Measurements from ENCODE around the gene SGTA.

Gene SGTA

DNA sequence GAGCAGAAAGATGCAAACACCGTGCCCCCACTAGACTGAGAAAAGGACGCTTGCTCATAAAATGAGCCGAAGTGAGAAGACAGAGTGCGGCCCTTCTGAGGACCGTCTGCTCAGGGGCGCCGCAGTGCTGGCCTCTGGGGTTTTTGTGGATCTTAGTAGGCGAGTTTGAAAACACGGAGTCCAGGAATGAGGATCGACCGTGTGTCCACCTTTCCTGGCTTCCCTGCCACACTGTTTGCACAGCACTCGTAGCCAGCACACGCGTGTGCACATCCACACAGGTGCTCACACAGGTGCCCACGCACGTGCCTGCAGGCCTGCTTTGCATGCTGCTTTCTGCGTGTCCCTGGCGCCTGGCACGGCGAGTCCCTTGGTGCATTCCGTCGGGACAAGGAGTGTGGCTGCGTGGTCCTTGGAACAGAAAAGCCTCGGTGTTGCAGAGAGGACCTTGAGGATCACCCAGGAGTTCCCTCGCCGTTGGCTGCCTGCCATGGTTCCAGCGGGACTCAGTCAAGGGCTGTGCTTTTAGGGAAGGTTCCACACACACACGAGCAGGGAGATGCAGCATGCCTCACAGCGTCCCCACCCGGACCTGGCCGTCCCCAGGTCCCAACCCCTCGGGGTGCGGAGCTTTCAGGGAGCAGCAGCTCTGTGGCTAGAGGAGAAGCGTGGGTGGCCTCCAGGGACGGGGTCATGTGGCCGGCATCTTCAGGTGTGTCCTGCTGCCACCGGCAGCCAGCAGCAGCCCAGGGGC, 26.5 kb upstream of the SGTA start:
- DNase-seq, result no peak

DNA sequence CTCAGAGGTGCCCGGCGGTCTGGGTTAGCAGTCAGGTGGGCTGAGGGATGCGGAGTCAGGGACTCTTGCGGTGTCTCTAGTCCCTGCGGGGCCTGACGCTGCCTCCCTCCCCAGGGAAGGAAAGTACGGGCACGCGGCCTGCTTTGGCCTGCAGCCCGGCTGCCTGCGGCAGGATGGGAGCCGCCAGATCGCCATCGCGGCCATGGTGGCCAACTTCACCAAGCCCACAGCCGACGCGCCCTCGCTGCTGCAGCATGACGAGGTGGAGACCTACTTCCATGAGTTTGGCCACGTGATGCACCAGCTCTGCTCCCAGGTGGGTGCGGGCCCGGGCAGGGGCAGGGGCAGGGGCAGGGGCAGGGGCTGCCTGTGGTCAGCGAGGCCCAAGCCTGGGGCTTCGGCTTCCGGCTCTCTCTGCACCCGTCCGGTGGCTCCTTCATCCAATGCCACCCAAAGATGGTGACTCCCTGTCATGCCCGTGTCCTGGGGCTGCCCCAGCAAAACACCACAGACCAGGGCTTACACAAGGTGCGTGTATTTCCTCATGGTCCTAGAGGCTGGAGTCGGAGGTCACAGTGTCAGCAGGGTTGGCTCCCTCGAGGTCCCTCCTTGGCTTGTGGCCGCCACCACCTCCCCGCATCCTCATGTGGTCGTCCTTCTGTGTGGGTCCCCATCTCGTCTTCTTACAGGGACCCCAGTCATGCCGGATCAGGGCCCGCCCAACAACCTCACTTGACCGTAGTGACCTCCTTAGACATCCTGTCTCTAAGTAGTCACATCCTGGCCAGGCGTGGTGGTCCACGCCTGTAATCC, 25.3 kb upstream of the SGTA start:
- DNase-seq, result no peak

DNA sequence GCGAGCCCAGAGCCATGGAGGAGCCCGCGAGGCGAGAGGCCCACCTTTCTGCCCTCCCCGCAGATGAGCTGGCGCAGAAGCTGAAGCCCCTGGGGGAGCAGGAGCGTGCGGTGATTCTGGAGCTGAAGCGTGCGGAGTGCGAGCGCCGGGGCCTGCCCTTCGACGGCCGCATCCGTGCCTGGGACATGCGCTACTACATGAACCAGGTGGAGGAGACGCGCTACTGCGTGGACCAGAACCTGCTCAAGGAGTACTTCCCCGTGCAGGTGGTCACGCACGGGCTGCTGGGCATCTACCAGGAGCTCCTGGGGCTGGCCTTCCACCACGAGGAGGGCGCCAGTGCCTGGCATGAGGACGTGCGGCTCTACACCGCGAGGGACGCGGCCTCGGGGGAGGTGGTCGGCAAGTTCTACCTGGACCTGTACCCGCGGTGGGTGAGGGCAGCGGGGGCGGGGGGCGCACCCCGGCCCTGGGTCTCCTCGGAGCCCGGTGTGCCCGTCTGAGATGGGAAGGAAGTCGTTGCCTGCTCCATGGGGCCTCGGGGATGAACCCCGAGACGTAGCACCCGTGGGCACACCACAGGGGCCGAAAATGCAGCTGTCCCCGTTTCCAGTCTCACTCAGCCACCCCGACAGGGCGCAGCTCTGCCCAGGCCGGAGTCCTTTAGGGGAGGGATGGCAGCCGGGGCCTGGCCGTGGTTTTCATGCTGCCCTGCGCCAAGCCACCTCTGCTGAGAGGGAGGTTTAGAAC, 24.5 kb upstream of the SGTA start:
- no peak for DNase-seq

DNA sequence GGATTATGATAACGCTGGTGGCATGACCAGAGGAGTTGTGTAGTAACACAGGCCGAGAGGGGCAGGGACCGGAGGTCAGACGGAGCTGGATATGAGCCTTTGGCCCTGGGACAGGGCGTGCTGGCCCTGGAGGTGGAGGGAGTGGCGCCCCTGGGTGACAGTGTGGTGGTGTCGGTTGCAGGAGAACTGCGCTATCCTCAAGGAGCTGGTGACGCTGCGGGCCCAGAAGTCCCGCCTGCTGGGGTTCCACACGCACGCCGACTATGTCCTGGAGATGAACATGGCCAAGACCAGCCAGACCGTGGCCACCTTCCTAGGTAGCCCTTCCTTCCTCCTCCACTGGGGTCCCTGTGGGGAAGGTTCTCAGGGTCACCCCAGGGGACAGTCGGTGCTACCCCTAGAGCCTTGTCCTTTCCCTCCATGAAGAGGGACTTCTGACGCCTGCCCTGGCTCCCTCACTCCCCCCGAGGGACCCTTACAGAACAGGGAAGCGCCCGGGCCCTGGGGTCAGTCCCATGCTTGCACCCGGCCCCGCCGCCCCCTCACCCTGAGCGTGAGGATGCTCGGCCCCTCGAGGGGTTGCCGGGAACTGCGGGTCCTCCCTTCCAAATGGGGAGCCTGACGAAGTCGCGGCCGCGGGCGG, 23.8 kb upstream of the SGTA start:
- no peak for DNase-seq

DNA sequence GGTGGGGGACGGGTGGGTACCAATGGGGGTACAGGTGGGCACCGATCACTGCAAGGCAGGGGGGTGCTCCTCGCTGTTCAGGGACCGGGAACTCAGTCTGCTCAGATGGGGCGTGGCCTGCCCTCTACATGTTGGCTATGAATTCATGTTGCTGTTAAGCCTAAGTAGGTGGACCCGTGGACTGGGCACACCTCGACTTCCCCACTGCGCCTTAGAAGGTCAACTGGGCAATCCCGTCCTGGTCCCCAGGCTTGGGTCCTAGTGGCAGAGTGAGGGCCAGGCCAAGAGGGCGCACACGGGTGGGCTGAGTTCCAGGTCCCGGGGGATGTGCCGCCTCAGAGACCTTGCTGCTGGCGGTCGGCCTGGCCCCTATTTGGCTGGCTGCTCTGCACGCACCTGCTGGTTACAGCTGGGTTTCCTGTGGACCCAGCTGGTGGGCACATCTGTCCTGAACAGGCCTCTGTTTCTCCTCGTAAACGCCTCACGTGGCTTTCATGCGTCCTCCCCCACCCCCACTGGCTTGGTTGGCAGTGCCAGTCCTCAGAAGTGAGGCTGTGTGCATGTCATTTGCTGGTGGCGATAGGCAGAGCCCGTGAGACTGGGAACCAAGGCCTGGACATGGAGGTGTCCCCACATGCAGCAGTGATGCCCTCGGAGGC, 23.0 kb upstream of the SGTA start:
- DNase-seq, result no peak

DNA sequence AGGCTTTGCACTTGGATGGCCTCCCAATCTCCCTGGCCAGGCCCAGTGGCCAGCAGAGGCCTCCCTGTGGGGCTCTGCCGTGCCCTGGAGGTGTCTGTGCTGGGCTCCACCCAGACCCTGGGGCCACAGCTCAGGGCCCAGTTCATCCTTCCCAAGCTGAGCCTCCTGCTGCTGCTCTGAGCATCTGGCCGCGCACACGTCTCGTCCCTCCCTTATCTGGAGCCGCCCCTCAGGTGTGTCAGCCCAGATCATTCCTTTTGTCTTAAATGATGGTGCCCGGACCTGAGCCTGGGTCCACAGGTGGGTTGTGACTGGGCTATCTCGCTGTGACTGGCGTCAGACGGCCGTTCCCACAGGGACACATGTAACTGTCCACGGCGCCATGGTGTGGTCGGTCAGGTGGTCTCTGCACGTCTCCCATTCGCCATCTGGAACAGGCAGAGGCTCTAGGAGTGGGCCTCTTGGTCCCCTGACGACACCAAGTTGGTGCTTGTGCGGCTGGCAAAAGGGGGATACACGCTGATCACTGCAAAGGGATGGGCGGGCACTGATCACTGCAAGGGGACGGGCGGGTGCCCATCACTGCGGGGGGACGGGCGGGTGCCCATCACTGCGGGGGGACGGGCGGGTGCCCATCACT, 22.3 kb upstream of the SGTA start:
- no peak for DNase-seq

DNA sequence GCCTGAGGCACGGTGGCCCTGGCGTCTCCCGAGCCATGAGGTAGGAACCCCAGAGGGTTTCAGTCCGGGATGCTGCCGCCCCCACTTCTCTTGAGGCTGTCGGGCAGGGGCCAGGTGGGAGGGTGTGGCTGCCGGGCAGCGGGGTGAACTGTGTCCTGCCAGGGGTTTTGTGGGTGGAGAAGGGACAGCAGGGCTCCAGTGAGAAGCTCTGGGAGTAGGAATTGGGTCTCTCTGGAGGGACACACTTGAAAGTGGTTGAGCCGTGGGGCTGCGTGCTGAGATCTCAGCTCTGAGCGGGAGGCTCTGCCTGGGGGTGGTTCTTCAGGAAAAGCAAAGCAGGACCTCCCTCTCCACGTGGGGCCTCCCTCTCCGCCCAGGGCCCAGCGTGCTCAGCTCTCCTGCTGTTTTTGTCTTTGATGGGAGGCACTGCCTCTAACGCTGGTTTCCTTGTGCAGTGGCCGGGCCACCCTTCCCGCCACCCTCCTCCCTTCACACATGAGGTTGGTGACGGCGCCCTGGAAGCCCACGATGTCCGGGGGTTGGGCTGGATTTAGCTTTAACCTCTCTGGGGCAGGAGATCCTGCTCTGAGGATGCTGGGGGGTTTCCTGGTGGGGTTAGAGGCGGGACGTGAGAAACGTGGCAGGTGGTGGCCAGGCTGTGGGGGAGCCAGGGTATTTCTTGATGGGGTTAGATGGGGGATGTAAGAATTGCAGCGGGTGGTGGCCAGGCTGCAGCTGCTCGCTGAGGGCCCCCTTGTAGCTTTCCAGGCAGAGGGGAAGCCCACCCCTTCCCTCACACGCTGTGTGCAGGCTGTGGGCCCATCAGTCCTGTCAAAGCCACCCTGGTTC, 21.3 kb upstream of the SGTA start:
- DNase-seq, result no peak

DNA sequence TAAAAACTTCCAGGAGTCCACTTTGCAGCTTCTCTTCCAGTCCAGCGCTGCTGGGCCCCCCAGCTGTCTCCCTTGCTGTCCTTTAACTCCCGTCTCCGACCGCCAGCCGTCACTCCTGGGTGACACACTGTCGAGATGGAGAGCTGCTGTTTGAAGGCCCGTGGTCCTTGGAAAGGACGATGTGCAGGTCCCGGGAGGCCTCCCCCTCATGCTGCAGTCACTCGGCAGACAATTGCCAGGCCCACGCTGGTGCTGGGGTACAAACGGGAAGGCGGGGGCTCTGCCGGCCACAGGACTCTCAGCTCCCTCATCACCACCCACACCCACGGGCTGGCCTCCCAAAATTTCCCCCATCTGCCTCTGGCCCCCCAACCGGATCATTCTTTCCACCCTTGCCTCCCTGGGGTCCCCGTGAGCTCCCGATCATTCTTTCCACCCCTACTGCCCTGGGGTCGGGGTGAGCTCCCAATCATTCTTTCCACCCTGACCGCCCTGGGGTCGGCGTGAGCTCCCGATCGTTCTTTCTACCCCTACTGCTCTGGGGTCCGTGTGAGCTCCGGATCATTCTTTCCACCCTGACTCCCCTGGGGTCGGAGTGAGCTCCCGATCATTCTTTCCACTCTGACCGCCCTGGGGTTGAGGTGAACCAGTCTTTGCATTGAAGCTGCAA, 20.5 kb upstream of the SGTA start:
- DNase-seq, result no peak

DNA sequence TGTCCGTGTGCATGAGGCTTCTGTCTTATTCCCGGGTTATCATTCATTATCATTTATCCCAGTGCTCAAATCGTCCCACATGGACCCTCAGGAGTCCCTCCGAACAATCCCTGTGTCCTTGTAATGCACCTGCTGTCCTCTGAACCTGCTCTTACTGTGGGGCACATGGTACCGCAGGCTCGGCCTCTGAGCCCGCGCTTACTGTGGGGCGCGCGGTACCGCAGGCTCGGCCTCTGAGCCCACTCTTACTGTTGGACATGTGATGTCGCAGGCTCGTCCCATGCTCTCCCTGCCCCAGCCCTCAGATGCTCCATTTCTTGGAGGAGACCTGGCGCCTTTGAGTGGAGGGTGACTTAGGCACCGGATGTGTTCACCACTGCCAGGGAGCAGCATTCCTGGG, 19.8 kb upstream of the SGTA start:
- no peak for DNase-seq

DNA sequence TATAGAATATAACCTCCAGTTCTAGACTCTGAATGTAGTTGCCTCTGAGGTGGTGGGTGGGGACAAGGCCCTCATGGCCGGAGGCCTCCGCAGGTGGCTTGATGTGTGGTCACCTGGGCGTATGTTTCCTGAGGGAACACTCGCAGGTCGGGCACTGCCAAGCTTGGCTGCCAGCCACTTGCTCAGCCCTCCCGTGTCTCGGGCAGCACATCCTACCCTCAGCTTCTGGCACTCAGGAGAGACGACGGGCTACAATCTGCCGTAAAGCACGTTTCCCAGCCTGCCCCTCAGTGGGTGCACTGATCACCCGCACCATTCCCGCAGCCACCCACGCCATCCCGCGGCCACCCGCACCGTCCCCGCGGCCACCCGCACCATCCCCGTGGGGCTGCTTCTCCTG, 17.4 kb upstream of the SGTA start:
- DNase-seq, result no peak

DNA sequence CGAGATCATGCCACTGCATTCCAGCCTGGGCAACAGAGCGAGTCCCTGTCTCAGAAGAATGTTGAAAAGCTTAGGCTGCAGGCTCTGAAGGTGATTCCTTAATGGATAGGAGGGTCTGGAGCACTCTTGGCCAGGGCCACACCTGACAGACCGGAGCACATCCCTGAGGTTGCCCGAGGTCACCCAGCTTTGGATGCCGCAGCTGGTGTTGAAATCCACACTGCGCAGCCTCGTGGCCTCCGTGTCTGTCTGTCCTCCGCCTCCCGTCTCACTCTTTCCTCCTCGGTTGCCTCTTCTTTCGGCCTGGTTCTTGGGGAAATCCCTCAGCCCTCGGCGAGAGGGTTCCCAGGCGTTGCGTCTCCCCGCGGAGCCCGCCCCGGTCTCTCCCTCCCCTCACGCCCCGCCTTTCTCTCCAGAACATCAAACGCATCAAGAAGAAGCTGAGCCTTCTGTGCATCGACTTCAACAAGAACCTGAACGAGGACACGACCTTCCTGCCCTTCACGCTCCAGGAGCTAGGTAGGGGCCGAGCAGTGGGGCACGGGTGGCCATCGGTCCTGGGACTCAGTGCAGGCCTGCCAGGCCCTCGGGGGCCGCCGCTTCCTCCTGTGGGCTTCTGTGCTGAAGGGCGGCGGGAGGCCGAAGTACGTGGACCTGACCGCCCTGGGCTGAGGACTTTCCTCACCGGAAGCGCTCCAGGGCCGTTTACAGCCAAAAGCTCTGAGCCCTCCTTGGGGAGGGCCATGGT, 16.4 kb upstream of the SGTA start:
- DNase-seq, result no peak

DNA sequence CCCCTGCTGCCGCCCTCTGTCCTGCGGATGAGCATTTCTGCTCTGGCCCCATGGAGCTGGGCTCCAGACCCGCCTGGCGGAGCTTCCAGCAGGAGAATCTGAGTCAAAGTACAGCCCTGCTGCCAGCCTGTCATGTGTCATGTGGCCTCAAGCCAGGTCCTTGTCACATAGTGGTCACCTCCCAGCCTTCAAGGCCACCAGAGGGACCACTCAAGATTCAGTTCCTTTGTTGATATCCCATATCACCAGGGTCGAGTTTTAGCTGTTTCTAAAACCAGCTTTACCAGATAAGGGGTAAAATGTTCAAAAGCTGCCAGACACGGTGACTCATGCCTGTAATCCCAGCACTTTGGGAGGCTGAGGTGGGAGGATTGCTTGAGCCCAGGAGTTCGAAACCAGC, 15.7 kb upstream of the SGTA start:
- DNase-seq, result no peak

DNA sequence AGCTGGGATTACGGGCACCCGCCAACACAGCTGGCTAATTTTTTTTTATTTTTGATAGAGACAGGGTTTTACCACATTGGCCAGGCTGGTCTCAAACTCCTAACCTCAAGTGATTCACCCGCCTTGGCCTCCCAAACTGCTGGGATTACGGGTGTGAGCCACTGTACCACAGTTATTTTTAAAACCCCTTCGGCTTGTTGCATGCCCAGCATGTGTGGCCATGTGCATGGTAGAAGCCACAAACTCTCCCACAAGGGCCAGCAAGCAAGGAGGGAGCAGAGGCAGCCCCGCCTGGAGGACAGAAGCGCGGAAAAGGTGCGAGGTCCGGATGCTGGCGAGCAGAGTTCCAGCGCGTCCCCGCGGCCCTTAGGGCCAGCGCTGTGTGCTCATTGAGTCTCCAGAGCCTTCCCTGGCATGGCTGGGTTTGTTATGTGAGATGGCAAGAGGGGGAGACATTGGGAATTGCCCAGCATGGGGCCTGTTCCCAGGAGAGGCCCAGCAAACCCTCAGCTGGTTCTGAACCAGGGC, 15.1 kb upstream of the SGTA start:
- no peak for DNase-seq

DNA sequence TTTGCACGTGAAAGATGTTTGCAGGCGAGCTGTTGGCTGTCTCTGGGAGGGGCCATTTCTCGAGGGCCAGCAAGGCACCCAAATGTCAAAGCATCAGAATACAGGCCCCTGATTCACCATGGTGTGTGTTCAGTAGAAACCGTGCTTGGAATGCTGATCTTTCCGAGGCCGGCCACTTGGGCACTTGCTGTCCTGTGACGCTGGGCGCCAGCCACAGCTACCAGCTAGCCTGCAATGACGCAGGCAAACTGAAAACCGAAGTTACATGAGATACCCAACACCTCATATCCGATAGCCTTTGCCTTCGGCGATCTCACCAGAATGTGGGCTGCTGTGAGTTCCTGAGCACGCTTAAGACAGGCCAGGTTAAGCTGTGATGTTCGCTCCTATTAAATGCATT, 14.2 kb upstream of the SGTA start:
- no peak for DNase-seq

DNA sequence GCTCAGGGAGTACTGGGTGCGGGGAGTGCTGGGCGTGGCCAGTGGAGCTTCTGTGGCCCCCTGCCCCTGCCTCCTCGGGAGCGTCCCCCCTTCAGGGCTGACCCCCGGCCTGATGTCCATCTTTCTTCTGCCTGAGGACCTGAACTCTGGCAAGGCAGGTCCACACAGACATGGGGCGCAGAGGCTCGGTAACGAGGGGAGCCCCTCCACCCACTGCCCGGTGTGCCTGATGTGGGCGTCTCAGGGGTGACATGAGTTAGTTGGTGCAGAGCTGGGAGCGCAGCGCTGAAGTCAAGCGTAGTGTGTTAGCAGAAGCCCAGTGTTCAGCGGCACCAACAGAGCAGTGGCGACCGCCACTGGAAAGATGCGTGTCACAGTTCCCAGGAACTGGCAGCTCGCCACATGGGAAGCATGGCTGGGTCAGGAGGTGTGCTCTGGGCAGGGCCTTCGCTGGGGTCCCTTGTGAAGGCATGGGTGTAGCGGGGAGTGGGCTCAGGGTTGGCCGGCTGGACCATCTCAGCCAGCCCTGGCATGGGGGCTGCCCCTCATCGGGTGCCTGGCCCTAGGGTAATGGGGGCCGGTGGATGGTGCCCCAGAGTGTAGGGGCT, 13.7 kb upstream of the SGTA start:
- DNase-seq, result no peak

DNA sequence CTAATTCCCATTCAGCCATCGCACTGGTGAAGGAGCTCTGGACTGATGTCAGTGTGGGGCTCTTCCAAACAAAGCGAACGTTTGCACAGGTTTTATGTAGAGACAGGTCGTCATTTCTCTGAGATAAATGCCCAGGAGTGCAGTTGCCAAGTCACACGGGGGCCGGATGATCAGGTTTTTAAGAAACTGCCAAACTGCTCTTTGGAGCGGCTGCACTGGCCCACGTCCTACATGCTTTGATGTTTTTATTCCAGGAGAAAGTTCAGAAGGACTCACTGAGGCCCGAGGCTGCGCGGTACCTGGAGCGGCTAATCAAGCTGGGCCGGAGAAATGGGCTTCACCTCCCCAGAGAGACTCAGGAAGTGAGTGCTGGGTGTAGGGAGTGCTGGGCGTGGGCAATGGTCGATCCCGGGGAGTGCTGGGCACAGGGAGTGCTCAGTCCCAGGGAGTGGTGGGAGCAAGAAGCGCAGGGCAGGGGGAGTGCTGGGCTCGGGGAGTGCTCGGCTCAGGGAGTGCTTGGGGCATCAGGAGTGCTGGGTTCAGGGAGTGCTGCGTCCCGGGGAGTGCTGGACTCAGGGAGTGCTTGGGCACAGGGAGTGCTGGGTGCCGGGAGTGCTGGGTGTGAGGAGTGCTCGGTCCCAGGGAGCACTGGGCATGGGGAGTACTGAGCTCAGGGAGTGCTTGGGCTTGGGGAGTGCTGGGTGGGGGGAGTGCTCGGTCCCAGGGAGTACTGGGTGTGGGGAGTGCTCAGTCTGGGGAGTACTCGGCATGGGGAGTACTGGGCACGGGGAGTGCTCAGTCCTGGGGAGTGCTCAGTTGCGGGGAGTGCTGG, 13.0 kb upstream of the SGTA start:
- DNase-seq, result no peak

DNA sequence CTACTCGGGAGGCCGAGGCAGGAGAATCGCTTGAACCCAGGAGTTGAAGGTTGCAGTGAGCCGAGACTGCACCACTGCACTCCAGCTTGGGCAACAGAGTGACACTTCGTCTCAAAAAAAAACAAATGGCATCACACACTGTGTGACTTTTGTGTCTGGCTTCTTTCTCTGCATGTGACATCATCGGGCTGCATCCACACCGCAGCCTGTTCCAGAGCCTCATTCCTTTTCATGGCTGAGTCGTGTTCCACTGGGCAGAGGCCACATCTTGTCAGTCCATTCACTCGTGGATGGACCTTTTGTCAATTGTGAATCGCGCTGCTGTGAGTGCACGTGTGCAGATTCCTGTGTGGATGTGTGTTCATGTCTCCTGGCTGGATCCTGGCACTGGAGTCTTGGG, 10.5 kb upstream of the SGTA start:
- no peak for DNase-seq

DNA sequence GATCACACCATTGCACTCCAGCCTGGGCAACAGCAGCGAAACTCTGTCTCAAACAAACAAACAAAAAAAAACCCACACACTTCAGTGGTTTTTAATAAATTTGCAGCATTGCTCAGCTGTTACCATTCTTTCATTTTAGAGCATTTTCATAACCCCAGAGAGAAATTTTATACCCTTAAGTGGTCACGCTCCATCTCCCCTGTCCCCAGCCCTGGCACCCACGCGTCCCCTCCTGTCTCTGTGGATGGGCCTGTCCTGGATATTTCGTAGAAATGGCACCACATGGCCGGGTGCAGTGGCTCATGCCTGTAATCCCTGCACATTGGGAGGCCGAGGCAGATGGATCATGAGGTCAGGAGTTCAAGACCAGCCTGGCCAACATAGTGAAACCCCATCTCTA, 10.1 kb upstream of the SGTA start:
- DNase-seq, result no peak
